Fibroblast of lung (primary cell): Measurements from ENCODE around the gene ZNF800.

Experiments
- CTCF ChIP-seq, 2 donors: IDR thresholded peaks in 1 of 2; conservative IDR thresholded peaks in 1 of 2; 1 replicate in 1 of 2; 2 replicates in 1 of 2; pipeline ENCODE4 v1.5.1; 2011 to 2012; ENCODE audit warnings: low read length in 2 of 2, control low read depth in 1 of 2, inconsistent platforms in 1 of 2, low read depth in 1 of 2, mild to moderate bottlenecking in 1 of 2
- EZH2 ChIP-seq: IDR thresholded peaks from 2 replicates; pipeline ENCODE4 v1.5.1; 2012; ENCODE audit warnings: low read length, control low read depth, mild to moderate bottlenecking; ENCODE audit errors: missing control alignments

- TF ChIP-seq CTCF (conservative IDR thresholded peaks at IDR 0.05 in 1 of 2, IDR thresholded peaks at IDR 0.05 in 1 of 2; ENCODE audit: low read depth in 1 of 2, low read length in 2 of 2) (no peak), EZH2 (no peak)
These were observed 71.5 kb downstream of the ZNF800 start for GRCh38 chr7:127320974-127321373.
